GM12878 (cell line): ENCODE measurements around the gene STYXL2.

Experiments
- CREB1 ChIP-seq: IDR thresholded peaks from 2 replicates; pipeline ENCODE4 v1.6.1; 2012; ENCODE audit warnings: low read depth, mild to moderate bottlenecking, inconsistent platforms
- CTCF ChIP-seq, 3 experiments: IDR thresholded peaks in 2 of 3; conservative IDR thresholded peaks in 1 of 3; 2 replicates each; pipeline ENCODE4 v1.5.1; 2011; ENCODE audit warnings: low read depth in 3 of 3, low read length in 3 of 3, mild to moderate bottlenecking in 3 of 3, control low read depth in 2 of 3, moderate library complexity in 2 of 3, inconsistent platforms in 1 of 3, mixed read lengths in 1 of 3; ENCODE audit not compliant: control insufficient read depth in 2 of 3, insufficient read depth in 1 of 3; ENCODE audit errors: extremely low read depth in 1 of 3
- CUX1 ChIP-seq: IDR thresholded peaks from 2 replicates; pipeline ENCODE4 v1.6.1; 2012; ENCODE audit warnings: improper control_type of control experiment, low read depth, low read length; ENCODE audit not compliant: insufficient replicate concordance
- MAX ChIP-seq: IDR thresholded peaks from 2 replicates; pipeline ENCODE4 v1.6.1; 2012; ENCODE audit warnings: low read depth, low read length, improper control_type of control experiment
- MXI1 ChIP-seq: fragments of 150-350 bp; IDR thresholded peaks from 2 replicates; pipeline ENCODE4 v1.6.1; 2011; ENCODE audit warnings: low read depth, mild to moderate bottlenecking, inconsistent platforms, low read length, improper control_type of control experiment
- NRF1 ChIP-seq: conservative IDR thresholded peaks from 2 replicates; pipeline ENCODE4 v1.6.1; 2011; ENCODE audit warnings: mild to moderate bottlenecking, low read depth, low read length, improper control_type of control experiment
- POLR2A ChIP-seq: IDR thresholded peaks from 2 replicates; pipeline ENCODE4 v1.6.1; 2011; ENCODE audit warnings: low read depth, mild to moderate bottlenecking, low read length
- POLR2AphosphoS5 ChIP-seq: IDR thresholded peaks from 2 replicates; pipeline ENCODE4 v1.6.1; 2011; ENCODE audit warnings: mild to moderate bottlenecking, low read length, inconsistent platforms
- RAD21 ChIP-seq: IDR thresholded peaks from 2 replicates; pipeline ENCODE4 v1.6.1; 2011; ENCODE audit warnings: mild to moderate bottlenecking, low read depth, low read length, moderate library complexity; ENCODE audit not compliant: insufficient read depth
- SMAD1 ChIP-seq: fragments of 450-650 bp; IDR thresholded peaks from 2 replicates; pipeline ENCODE4 v1.6.1; 2018; ENCODE audit warnings: mild to moderate bottlenecking, low read depth; ENCODE audit not compliant: partially characterized antibody
- SP1 ChIP-seq: IDR thresholded peaks from one replicate; pipeline ENCODE4 v1.6.1; 2011; ENCODE audit warnings: low read depth, low read length
- ZBTB11 ChIP-seq: fragments of 450-650 bp; formaldehyde crosslinking; IDR thresholded peaks from 2 replicates; pipeline ENCODE4 v1.5.0; 2022; ENCODE audit warnings: mild to moderate bottlenecking, missing genetic modification characterization
- ZNF592 ChIP-seq: fragments of 450-650 bp; IDR thresholded peaks from 2 replicates; pipeline ENCODE4 v1.6.1; 2017; ENCODE audit warnings: mild to moderate bottlenecking, moderate library complexity

- no peak for TF ChIP-seq POLR2A
- no peak for TF ChIP-seq NRF1
- TF ChIP-seq CTCF (IDR thresholded peaks at IDR 0.05 in 2 of 3, conservative IDR thresholded peaks at IDR 0.05 in 1 of 3; ENCODE audit: control insufficient read depth in 2 of 3, extremely low read depth in 1 of 3, insufficient read depth in 1 of 3, low read depth in 3 of 3, low read length in 3 of 3) = no peak
- TF ChIP-seq POLR2AphosphoS5 = no peak
- no peak for TF ChIP-seq SMAD1
- TF ChIP-seq ZNF592 = no peak
- TF ChIP-seq CREB1 = no peak
- no peak for TF ChIP-seq ZBTB11 (CRISPR knock-in tag)
- TF ChIP-seq SP1 = no peak
- no peak for TF ChIP-seq RAD21
- TF ChIP-seq MXI1 = no peak
- TF ChIP-seq CUX1 = no peak
- TF ChIP-seq MAX = no peak
These were observed 24.3 kb downstream of the STYXL2 start for GRCh38 chr1:167118188-167118587.
